HG02885 (cell line): ENCODE measurements around the gene CAMK4.
"Not testable (repeated sequence)": the region's sequence is repeated elsewhere in the genome, so short reads cannot be mapped to it uniquely, and the experiment has no call there.

Experiments
- ATAC-seq: cut with Tn5 transposase; IDR thresholded peaks from one replicate; pipeline ENCODE4 v1.9.1; 2021; ENCODE audit warnings: mild to moderate bottlenecking; ENCODE audit not compliant: unreplicated experiment, poor library complexity

CAMK4 gene

DNA sequence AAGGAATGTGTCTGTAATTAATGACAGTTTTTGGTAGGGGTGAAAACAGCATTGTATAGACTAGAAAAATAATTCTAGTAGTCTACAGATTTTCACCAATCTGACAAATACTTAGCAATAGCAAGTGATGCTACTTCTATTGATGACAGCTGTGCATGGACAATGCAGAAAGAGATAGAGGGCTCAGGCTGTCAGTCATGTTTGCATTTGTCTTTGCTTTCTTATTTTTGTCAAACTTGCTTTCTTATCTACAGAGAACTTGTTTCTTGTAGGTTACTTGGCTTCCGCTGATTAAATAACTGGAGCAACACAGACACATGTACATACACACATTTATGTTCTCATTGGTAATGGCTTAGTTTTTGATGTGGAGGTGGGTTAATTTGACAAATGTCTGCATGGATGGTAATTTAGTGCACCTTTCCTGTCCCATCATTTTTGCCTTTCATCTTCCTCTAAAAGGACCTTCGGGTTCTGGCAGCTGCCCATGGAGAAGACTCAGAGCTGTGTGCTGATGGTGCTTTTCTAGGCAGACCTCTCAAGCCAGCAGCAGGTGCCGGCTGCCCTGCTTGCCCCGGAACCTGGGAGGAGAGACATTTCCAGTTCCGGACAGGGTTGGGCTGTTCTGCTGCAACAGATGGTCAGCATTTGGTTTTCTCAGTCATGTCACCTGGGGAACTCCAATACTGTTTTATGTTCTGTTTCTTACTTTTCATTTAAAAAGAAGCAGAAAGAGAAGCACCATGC, 28.8 kb downstream of the CAMK4 start:
- peak; percentile 67 for ATAC-seq

DNA sequence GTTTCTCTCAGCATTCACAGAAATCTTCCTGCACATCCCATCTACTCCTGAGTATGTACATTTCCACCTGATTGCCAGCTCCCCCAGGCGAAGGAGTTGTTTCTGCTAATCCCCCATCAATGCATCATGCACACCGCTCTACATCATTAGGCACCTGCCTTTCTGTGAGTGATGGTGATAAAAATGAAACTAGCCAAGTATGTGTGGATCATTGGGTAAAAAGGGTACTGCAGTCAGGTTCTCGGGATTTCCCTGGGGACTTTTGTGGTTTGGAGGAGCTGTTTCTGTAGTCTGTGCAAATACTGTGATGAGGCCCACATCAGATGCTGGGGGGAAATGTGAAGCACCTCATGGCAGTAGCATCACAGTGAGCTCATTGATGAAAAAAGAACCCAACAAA, 30.4 kb downstream of the CAMK4 start:
- peak; percentile 81 for ATAC-seq

DNA sequence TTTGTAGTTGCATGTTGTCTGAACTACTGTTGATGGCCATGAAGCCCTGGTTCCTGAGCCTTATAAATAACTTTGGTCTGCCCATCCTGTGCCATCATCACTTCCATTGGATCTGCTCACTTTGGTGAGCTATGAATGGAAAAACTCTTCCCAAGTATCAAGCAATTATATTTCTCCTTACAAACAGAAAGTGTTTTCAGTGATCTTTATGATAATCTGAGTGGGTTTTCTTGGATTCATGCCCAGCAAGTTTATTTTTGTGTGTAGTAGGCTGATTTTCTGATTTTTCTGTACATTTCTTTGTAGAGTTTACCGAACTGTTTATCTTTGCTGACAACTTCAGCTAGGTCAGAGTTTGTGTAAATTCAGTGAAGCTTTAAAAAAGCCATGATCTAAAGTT, 31.0 kb downstream of the CAMK4 start:
- ATAC-seq = peak; percentile 11

DNA sequence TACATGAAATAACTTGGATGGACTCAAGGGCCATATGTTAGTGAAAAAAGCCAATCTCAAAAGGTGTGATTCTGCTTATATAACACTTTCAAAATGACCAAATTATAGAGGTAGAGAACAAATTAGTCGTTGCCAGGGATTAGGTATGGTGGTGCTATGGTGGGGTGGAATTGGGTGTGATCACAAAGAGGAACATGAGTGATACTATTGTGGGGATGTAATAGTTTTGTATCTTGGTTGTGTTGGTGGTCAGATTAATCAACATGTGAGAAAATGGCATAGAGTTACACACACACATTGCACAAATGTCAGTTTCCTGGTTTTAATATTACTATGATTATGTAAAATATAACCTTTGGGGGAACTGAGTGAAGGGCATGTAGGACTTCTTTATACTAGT, 31.9 kb downstream of the CAMK4 start:
- ATAC-seq = no peak

DNA sequence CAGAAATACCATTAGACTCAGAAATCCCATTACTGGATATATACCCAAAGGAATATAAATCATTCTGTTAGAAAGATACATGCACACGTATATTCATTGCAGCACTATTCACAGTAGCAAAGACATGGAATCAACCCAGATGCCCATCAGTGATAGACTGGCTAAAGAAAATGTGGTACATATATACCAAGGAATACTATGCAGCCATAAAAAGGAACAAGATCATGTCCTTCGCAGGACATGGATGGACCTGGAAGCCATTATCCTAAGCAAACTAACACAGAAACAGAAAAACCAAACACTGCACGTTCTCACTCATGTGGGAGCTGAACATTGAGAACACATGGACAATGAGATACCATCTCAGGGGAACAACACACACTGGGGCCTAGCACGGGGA, 33.4 kb downstream of the CAMK4 start:
- ATAC-seq = not testable (repeated sequence)

DNA sequence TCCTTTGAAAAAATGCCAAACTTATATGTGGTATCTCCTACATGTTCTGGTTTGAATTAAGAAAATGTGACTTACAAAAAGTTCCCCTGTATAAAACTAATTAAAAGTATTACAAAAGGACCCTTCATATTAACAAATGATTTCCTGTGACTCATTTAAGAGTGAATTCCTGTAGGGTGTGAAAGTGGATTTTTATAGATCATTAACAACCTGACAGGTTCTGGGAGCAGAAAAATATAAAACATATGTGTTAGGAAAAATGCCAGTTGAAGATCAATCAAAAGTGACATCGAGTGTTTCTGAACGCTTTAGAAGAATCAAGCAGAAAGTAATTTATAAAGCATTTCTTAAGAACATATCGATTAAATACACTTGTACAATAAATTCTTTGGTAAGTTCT, 35.5 kb downstream of the CAMK4 start:
- no peak for ATAC-seq

DNA sequence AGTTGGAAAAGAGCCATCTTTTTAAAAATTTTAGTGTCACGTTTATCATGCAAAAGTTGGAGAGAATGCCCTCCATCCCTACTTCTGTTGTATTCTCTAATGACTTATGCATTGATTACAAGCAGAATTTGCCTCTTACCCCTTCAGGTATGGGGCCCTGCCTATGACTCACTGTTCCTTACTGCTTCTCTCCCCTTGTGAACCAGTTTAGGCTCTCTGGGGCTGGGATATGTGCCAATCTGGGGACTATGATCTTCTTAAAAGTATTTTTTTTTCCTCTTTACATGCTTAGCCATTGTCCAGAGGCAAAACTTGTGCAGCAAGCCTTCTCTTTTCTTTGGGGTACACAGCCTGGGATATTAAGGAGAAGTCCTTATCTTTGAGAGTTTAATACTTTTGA, 37.4 kb downstream of the CAMK4 start:
- no peak for ATAC-seq

DNA sequence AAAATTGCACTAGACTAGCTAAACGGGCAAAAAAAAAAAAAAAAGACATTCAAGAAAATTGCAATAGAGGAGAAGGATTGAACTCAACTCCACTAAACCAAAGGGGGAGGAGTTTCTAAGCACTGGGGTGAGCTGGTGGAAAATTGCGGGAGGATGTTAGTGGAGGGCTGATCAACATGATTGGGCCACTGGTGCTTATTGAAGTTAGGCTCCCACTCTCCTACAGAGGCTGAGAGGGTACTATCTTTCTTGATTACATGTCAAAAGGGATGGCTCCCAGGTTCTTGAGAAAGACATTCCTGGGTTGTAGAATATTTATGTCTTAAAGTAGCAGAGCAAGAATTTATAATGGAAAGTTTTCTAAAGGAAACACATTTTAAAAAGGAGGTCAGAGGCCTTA, 38.0 kb downstream of the CAMK4 start:
- no peak for ATAC-seq

DNA sequence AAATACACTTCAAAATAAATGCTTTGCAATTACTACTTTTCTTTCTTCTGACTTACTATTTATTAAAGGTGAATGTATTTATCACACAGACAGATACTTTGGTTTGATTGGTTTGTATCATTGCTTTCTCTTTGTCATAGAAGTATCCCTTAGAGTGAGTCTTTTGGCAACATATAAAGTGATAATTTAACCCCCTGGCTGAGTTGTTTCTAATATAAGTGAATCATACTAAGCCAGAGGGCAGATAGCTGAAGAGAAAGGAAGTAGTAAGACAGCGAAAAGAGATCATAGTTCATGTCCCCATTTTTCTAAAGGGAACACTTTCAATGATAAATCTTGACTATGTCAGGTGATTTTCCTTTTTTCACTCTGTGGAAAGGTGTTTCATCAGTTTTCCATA, 38.6 kb downstream of the CAMK4 start:
- no peak for ATAC-seq

DNA sequence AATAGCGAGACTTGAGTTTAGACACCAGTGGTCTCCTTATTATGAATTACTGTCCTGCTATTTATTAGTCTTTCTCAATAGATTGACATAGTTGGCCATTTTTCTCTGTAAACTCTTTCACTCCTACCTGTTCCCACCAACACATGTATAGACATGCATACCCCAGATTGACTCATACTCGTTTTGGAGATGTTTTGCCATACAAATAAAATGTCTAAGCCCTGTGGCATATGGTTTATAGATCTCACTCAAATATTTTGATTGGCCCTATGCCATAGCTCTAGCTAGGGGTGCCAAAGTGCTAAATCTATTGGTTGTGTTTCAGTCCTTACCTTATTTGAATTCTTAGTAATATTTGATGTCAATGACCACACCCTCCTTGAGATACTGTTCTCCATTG, 42.3 kb downstream of the CAMK4 start:
- ATAC-seq = no peak

DNA sequence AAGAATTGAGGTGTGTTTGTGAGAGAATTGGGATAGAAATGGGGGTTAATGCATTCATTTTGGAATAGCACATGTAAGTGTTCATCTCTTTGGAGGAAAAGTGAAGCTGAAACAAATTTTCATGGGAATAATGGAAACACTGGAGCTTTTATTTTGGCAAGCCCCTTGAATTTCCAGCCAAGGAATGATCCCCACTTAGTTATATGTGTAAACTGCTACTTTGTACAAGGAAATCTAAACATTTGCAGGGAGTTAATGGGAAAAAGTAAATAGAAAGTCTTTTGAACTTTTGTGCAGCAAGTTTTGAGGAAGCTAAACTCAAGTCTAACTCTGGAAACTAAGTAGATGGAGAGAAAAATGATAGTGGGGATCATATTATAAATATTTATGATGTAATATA, 44.1 kb downstream of the CAMK4 start:
- ATAC-seq = no peak

DNA sequence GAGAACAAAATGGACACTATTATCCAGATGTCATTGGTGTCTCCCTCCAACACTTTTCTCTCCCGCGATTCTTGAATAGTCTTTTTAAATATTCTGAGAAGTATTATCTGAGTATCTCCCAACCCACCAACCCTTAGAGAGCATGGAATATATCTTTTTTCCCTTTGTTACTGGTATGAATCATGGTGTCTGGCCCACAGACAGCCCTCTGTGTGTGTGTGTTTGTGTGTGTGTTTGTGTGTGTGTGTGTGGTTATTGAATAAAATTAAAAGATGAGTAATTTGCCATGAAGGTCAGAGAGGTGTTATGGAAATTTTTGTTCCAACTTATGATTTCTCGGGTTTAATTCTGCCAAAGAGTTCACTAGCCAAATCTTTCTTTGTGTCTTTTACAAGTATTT, 47.7 kb downstream of the CAMK4 start:
- no peak for ATAC-seq

DNA sequence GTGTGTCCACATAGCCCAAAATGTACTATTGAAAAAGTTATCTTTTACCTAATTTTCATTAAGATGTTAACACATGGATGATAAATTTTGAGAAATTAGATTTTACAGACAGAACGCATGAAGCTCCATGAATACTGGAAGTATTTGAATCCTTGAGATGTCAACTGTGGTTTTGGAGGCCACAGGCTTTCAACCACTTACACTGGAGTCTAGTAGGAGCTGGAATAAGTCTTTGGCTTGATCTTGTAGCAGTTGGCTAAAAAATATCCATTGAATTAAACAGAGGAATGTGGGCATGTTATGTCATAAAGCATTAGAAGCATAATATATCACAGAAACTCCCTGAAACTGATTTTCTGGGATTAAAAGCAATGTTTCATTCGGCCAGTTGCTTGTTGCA, 52.9 kb downstream of the CAMK4 start:
- ATAC-seq = no peak

DNA sequence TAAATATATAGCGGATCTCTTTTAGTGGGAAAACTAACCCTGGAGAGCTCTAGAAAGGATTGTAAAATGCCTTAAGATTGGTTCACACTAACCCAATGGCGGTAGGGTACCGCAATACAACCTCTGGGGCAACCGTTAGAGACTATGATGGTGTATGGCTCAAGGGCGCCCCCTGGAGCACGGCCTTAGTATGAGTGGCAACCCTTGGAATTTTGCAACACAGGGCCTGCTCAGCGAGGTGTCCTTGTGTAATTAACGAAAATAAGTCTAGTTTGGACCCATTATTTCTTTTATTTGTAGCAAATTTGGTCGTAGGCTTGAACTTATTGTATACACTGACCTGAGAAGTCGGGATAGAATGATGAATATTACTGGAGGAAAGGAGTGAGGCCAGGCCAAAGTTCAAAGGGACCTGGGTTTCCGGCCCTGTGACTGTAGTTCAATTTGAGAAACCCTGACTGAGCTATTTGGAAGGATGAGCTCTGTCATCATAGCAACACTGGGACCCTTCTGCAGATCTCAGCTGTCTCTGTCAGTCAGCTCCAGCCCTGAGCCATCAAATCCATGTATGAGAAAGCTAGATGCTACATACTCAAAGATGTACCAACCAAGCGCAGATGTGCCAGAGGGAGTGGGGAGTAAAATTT, 54.8 kb downstream of the CAMK4 start:
- peak; percentile 80 for ATAC-seq

DNA sequence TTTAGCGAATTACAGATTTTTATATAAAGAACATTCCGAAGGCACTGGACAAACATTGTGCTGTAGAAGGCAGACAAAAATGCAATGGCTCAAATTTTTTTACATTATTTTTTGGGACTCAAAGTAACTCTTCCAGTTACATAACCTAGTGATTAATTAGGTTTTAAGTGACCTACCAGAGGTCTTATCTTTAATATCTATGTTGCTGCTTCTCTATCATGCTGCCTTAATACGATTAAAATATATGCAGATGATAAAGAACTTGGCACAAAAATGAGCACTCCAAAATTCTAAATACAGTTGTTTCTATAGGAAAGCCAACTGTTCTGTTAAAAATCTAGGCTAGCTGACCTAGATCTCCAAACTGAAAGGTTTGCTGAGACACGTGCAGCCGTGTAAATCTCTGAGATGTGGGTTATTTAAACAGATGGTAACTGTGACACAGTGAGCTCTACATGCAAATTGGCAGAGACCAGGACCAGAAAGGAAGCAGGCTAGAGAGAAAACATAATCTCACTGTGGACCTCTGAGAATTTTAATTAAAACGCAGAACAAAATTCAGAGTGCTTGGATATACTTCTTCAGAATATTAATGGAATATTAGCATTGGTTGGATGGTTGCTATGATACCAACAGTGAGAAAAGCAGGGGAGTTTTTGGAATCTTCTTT, 56.2 kb downstream of the CAMK4 start:
- ATAC-seq = peak; percentile 72

DNA sequence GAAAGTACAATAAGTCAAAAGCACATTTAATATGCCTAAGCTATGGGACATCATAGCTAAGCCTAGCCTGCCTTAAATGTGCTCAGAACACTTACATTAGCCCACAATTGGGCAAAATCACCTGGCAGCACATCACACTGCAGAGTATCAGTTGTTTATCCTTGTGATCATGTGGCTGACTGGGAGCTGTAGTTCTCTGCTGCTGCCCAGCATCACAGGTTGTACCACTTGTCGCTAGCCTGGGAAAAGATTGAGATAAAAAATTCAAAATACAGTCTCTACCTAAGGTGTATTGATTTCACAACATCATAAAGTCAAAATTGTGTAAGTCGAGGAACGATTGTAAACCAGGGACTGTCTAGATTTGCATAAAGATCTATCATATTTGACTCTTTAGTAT, 58.6 kb downstream of the CAMK4 start:
- no peak for ATAC-seq

DNA sequence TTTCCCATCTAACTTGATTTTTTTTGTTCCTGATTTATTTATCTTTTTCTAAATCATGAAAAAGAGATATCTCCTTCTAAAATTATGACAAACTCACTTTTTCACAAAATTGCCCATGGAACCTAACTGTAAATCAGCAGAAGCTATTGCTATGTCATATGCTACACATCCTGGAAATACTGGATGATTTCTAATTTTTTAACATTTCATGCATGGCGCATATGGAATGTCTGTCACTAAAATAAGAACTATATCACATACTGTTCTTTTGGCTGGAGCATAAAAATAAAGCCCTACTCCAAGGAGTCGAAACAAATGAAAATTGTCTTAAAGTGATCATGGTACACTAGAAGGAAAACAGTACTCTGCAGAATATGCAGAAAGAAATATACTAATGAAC, 60.6 kb downstream of the CAMK4 start:
- ATAC-seq = no peak

DNA sequence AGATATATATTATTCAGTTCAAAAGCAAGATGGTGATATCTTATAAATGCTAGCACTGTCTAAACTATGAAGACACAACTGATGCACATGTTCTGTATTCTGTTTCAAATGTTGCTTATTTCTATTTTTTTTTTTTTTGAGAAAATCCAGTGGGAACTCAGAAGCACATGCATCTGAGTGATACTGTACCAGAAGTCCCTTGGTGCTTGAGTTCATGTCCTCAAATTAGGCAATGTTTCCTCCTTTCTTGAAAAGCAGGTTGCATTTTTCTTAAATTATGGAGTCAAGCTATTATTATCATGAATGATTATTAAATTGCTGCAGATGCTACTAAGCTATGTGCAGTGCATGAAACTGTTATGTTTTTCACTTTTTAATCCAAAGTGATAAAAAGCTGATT, 70.4 kb downstream of the CAMK4 start:
- ATAC-seq = no peak

DNA sequence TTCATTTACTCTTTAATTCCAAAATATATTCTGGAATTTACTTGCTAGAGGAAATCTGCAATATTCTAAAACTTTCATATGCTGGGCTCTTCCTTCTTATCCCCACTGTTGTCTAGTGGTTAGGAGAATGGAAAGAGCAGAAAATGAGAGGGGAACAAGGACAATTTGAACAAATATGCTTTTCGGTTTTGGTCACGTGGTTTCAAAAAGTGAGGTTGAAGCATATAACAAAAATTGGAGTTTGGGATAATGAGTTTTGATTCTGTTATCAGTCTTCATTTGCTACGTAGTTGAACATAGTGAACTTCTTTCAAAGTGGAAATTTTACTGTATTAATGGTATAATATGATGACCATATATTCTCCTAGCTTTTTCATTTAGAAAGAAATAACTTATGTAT, 71.5 kb downstream of the CAMK4 start:
- no peak for ATAC-seq

DNA sequence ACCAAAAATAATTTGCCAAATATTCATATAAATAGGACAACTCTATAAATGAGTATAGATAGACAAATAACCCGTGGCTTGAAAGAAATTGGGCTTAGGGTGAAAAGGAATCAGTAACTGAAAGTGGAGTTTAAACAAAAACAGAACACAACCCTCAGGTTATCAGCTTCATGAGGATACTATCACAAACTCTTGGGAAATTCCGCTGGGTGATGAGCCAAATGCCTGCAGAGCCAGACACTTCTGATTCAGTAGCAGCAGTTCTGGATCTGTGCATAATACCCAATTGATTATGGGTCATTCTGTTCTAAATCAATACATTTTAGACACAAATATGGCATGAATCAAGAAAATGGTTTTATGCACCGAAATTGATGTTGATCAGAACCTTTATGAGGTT, 72.4 kb downstream of the CAMK4 start:
- ATAC-seq = no peak

DNA sequence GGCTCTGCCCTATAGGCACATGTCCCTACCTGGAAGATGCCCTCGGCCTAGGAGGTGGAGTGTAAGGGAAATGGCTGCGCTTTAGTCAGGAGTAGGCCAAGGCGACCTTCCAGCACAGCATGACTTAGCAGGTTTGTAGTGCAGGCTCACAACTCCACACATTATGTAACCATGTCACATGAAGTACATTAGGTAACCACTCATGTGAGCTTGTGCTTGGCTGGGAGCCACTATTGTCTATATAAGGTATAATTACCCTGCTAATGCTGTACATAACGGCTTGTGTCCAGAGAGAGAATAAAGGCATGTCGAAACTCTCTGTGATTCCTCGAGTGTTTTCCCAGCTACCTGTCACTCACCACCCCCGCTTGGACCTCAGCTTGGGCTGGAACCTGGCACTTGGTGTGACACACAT, 74.9 kb downstream of the CAMK4 start:
- ATAC-seq = no peak
